K562 (cell line): ENCODE measurements around the gene ZNF92.

Experiments used
- CEBPB ChIP-seq: fragments of 450-650 bp; IDR thresholded peaks from 2 replicates; pipeline ENCODE4 v1.6.1; 2016; ENCODE audit warnings: missing genetic modification characterization, missing compliant biosample characterization
- COPS2 ChIP-seq: fragments of 450-650 bp; conservative IDR thresholded peaks from 2 replicates; pipeline ENCODE4 v1.6.1; 2016; ENCODE audit warnings: mild to moderate bottlenecking, moderate library complexity
- CREB1 ChIP-seq, 2 experiments: sonication (generic) in 1 of 2; formaldehyde crosslinking in 1 of 2; IDR thresholded peaks; 2 replicates each; pipeline versions ENCODE4 v1.6.1 to v1.8.0; 2012 to 2022; ENCODE audit warnings: inconsistent platforms in 1 of 2, mild to moderate bottlenecking in 1 of 2, missing genetic modification reagents in 1 of 2, moderate library complexity in 1 of 2
- EP300 ChIP-seq: IDR thresholded peaks from 2 replicates; pipeline ENCODE4 v1.6.1; 2012; ENCODE audit warnings: low read length, improper control_type of control experiment
- FOXP1 ChIP-seq: sonication (generic); formaldehyde crosslinking; IDR thresholded peaks from 2 replicates; pipeline ENCODE4 v1.8.0; 2022; ENCODE audit warnings: mild to moderate bottlenecking, missing genetic modification reagents
- HOXB6 ChIP-seq: fragments of 250-450 bp; sonication (Bioruptor Pico); IDR thresholded peaks from 2 replicates; pipeline ENCODE4 v1.5.1; 2022; ENCODE audit warnings: mild to moderate bottlenecking, borderline replicate concordance
- MAZ ChIP-seq, 2 experiments: fragments of 450-650 bp in 1 of 2; sonication (generic) in 1 of 2; formaldehyde crosslinking; IDR thresholded peaks in 1 of 2; conservative IDR thresholded peaks in 1 of 2; 2 replicates each; pipeline versions ENCODE4 v1.4.0 to v1.5.0; 2020; ENCODE audit warnings: mild to moderate bottlenecking in 1 of 2, missing genetic modification reagents in 1 of 2
- SMARCC2 ChIP-seq: fragments of 450-650 bp; IDR thresholded peaks from 2 replicates; pipeline ENCODE4 v1.6.1; 2017; ENCODE audit warnings: antibody characterized with exemption, moderate library complexity, mild to moderate bottlenecking, low read depth
- SMC3 ChIP-seq: conservative IDR thresholded peaks from 2 replicates; pipeline ENCODE4 v1.6.1; 2011; ENCODE audit warnings: low read depth, low read length, improper control_type of control experiment; ENCODE audit not compliant: insufficient read depth
- SP2 ChIP-seq: IDR thresholded peaks from 2 replicates; pipeline ENCODE4 v1.6.1; 2011; ENCODE audit warnings: mild to moderate bottlenecking, low read depth, low read length, moderate library complexity; ENCODE audit not compliant: poor library complexity, severe bottlenecking; ENCODE audit errors: extremely low read depth
- TAF1 ChIP-seq: IDR thresholded peaks from 2 replicates; pipeline ENCODE4 v1.6.1; 2011; ENCODE audit warnings: mild to moderate bottlenecking, low read length, moderate library complexity; ENCODE audit not compliant: insufficient read depth, control insufficient read depth, severe bottlenecking; ENCODE audit errors: extremely low read depth
- ZC3H11A ChIP-seq: IDR thresholded peaks from 2 replicates; pipeline ENCODE4 v1.6.1; 2012; ENCODE audit warnings: low read depth, low read length, improper control_type of control experiment
- TF ChIP-seq, protein P1 (sequence below): fragments of 450-650 bp; IDR thresholded peaks from 2 replicates; pipeline ENCODE4 v1.6.1; 2017; ENCODE audit warnings: antibody characterized with exemption
- TF ChIP-seq, protein P2 (sequence below): fragments of 450-650 bp; formaldehyde crosslinking; IDR thresholded peaks from 2 replicates; pipeline ENCODE4 v1.4.0; 2022; ENCODE audit warnings: missing genetic modification characterization

DNA sequence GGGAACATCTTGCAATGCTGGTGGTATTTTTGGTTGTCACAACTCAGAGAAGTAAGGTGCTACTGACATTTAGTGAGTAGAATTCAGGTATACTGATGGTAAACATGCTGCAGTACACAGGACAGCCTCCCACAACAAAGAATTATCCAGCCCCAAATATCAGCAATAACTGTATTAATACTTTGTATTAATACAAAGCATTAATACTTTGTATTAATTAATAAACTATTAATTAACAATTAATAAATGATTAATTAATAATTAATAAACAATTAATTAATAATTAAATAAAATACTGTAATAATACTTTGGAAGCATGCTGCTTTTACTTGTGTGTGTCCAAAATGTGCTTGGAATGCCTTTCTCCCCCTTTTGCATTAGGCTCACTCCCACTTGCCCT lies 62.5 kb downstream of the ZNF92 start:
- no peak for TF ChIP-seq HOXB6 (CRISPR knock-in tag)
- TF ChIP-seq, protein P1, sequence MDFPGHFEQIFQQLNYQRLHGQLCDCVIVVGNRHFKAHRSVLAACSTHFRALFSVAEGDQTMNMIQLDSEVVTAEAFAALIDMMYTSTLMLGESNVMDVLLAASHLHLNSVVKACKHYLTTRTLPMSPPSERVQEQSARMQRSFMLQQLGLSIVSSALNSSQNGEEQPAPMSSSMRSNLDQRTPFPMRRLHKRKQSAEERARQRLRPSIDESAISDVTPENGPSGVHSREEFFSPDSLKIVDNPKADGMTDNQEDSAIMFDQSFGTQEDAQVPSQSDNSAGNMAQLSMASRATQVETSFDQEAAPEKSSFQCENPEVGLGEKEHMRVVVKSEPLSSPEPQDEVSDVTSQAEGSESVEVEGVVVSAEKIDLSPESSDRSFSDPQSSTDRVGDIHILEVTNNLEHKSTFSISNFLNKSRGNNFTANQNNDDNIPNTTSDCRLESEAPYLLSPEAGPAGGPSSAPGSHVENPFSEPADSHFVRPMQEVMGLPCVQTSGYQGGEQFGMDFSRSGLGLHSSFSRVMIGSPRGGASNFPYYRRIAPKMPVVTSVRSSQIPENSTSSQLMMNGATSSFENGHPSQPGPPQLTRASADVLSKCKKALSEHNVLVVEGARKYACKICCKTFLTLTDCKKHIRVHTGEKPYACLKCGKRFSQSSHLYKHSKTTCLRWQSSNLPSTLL, result no peak
- no peak for TF ChIP-seq EP300
- TF ChIP-seq, protein P2, sequence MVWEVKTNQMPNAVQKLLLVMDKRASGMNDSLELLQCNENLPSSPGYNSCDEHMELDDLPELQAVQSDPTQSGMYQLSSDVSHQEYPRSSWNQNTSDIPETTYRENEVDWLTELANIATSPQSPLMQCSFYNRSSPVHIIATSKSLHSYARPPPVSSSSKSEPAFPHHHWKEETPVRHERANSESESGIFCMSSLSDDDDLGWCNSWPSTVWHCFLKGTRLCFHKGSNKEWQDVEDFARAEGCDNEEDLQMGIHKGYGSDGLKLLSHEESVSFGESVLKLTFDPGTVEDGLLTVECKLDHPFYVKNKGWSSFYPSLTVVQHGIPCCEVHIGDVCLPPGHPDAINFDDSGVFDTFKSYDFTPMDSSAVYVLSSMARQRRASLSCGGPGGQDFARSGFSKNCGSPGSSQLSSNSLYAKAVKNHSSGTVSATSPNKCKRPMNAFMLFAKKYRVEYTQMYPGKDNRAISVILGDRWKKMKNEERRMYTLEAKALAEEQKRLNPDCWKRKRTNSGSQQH (CRISPR knock-in tag), result no peak
- no peak for TF ChIP-seq CEBPB (tag)
- TF ChIP-seq SP2, result no peak
- no peak for TF ChIP-seq ZC3H11A
- no peak for TF ChIP-seq SMC3
- TF ChIP-seq FOXP1 (CRISPR knock-in tag), result no peak
- no peak for TF ChIP-seq SMARCC2
- TF ChIP-seq MAZ (CRISPR knock-in tag; conservative IDR thresholded peaks at IDR 0.05 in 1 of 2, IDR thresholded peaks at IDR 0.05 in 1 of 2), result no peak
- no peak for TF ChIP-seq TAF1
- no peak for TF ChIP-seq COPS2
- TF ChIP-seq CREB1 (IDR thresholded peaks at IDR 0.05), result no peak
- TF ChIP-seq CREB1 (CRISPR knock-in tag; IDR thresholded peaks at IDR 0.05), result no peak
